A549 (cell line): Measurements from ENCODE around the gene SNAP25. TPM values are rescaled to one million over a fixed set of nuclear protein-coding genes. Genes with fewer than 3 reads are reported as not detected.

Experiments used
- ATAC-seq, 2 experiments: fragments of 200-7000 bp in 1 of 2; fragments of >200 bp in 1 of 2; cut with Nextera tagmentation in 1 of 2; cut with Tn5 transposase in 1 of 2; 3 replicates each; pipeline versions ENCODE4 v1.8.0 to v1.9.1; 2018 to 2020; ENCODE audit warnings: mild to moderate bottlenecking in 1 of 2, moderate library complexity in 1 of 2
- CTCF ChIA-PET: fragments of 300-600 bp; sonication (Branson Sonifier 250); formaldehyde crosslinking; extraction: SDS; loops from one replicate; lab custom pipeline; 2021; ENCODE audit warnings: antibody characterized with exemption, inconsistent platforms; lab: Yijun Ruan, JAX
- POLR2A ChIA-PET: fragments of 350-600 bp; formaldehyde crosslinking; extraction: SDS; loops from one replicate; lab custom pipeline; 2021; ENCODE audit warnings: antibody characterized with exemption, inconsistent platforms; lab: Yijun Ruan, JAX
- DNase-seq, 2 experiments: peaks; one replicate each; pipeline versions ENCODE4 v3.0.0 to v3.0.0-alpha.2; 2011 to 2016; ENCODE audit warnings: low read depth in 1 of 2, low spot score in 1 of 2
- FAIRE-seq: peaks from 2 replicates; lab custom pipeline; 2011; peaks lifted over from hg19 to GRCh38; lab: Jason Lieb, UNC
- H3K27ac ChIP-seq, 2 experiments: fragments of >200 bp; sonication (Bioruptor Twin); formaldehyde crosslinking; 3 replicates each; pipeline ENCODE4 v1.5.1; 2016 to 2017
- H3K4me1 ChIP-seq: fragments of >200 bp; sonication (Bioruptor Twin); formaldehyde crosslinking; 3 replicates; pipeline ENCODE4 v1.6.1; 2016
- H3K4me2 ChIP-seq: fragments of >200 bp; sonication (Bioruptor Twin); formaldehyde crosslinking; 3 replicates; pipeline ENCODE4 v1.6.1; 2016
- H3K4me3 ChIP-seq: fragments of >200 bp; sonication (Bioruptor Twin); formaldehyde crosslinking; 3 replicates; pipeline ENCODE4 v1.5.1; 2016
- H3K9me3 ChIP-seq: fragments of >200 bp; sonication (Bioruptor Twin); formaldehyde crosslinking; 3 replicates; pipeline ENCODE4 v1.6.1; 2016
- ATOH8 ChIP-seq: fragments of 250-450 bp; sonication (Bioruptor Pico); IDR thresholded peaks from 2 replicates; pipeline ENCODE4 v1.5.0; 2020; ENCODE audit warnings: low read depth, mild to moderate bottlenecking, moderate library complexity
- BCL3 ChIP-seq: fragments of >200 bp; sonication (Bioruptor Twin); formaldehyde crosslinking; IDR thresholded peaks from 3 replicates; pipeline ENCODE4 v1.6.1; 2016
- ELK1 ChIP-seq: fragments of 150-350 bp; IDR thresholded peaks from 2 replicates; pipeline ENCODE4 v1.6.1; 2014; ENCODE audit warnings: low read depth, mild to moderate bottlenecking, low read length
- FOSL2 ChIP-seq, 2 experiments: fragments of 450-650 bp in 1 of 2; fragments of >200 bp in 1 of 2; sonication (Bioruptor Twin) in 1 of 2; formaldehyde crosslinking; IDR thresholded peaks; 2 replicates each; pipeline versions ENCODE4 v1.5.0 to v1.6.1; 2016 to 2020; ENCODE audit warnings: mild to moderate bottlenecking in 1 of 2, moderate library complexity in 1 of 2
- GATA3 ChIP-seq: IDR thresholded peaks from 2 replicates; pipeline ENCODE4 v1.6.1; 2012; ENCODE audit warnings: borderline replicate concordance
- HES2 ChIP-seq: fragments of >200 bp; sonication (Bioruptor Twin); formaldehyde crosslinking; IDR thresholded peaks from 2 replicates; pipeline ENCODE4 v1.6.1; 2016
- JUNB ChIP-seq: fragments of >200 bp; sonication (Bioruptor Twin); formaldehyde crosslinking; IDR thresholded peaks from 2 replicates; pipeline ENCODE4 v1.6.1; 2016
- MAFK ChIP-seq: fragments of 450-650 bp; IDR thresholded peaks from 2 replicates; pipeline ENCODE4 v1.6.1; 2014; ENCODE audit not compliant: partially characterized antibody
- MAX ChIP-seq: IDR thresholded peaks from 2 replicates; pipeline ENCODE4 v1.6.1; 2012
- PBX3 ChIP-seq: IDR thresholded peaks from 2 replicates; pipeline ENCODE4 v1.6.1; 2012
- POLR2A ChIP-seq: IDR thresholded peaks from 2 replicates; pipeline ENCODE4 v1.6.1; 2012; ENCODE audit warnings: mild to moderate bottlenecking, low read length
- POLR2AphosphoS2 ChIP-seq: conservative IDR thresholded peaks from 2 replicates; pipeline ENCODE4 v1.6.1; 2012; ENCODE audit warnings: low read length, improper control_type of control experiment, inconsistent platforms
- RNF2 ChIP-seq: fragments of 200-600 bp; sonication (generic); IDR thresholded peaks from 2 replicates; pipeline ENCODE4 v1.6.1; 2016; ENCODE audit warnings: low read depth, mild to moderate bottlenecking, antibody characterized with exemption, moderate library complexity, borderline replicate concordance
- SMC3 ChIP-seq: fragments of >200 bp; sonication (Bioruptor Twin); formaldehyde crosslinking; IDR thresholded peaks from 3 replicates; pipeline ENCODE4 v1.6.1; 2018; ENCODE audit warnings: inconsistent platforms
- SREBF2 ChIP-seq: fragments of 450-650 bp; IDR thresholded peaks from 2 replicates; pipeline ENCODE4 v1.6.1; 2014; ENCODE audit warnings: mild to moderate bottlenecking, moderate library complexity
- WGBS: methylation state at CpG from one replicate; pipeline ENCODE4 v1.1.6; 2017; ENCODE audit errors: missing lambda C conversion rate; 5-methylcytosine and 5-hydroxymethylcytosine counted together
- polyA plus RNA-seq, 4 experiments: library from polyadenylated mRNA; depleted of rRNA in 3 of 4; stranded (reverse); fragments of >200 nt; fragmentation: RNase III in 1 of 4; extraction: RNeasy Plus Mini Kit Qiagen cat#74134 plus additional on column Dnase treatment in 1 of 4; gene quantifications; 2 replicates in 3 of 4; 3 replicates in 1 of 4; pipeline ENCODE4 v1.2.3, GENCODE V29; 2011 to 2017

The SNAP25 gene
- polyA plus RNA-seq, 2 of the 4 experiments (the other 2 are of a cell fraction), result 39.6 to 53.6 TPM

- H3K9me3 ChIP-seq, result no peaks in the 10 kb centered on the region
- peak; percentile 59 for FAIRE-seq
- no peak overlapping the region for H3K4me3 ChIP-seq
- H3K4me2 ChIP-seq, result peak overlapping the region; percentile 84
- no peak for DNase-seq
- H3K4me1 ChIP-seq, result peaks cover 36% of the 10 kb centered on the region
- ATAC-seq, result no peak
- 87% methylated on average over 4 of the region's 4 CpGs for WGBS
- ChIA-PET POLR2A (interaction anchor here (1.6 to 2.0 kb wide), 2 partner anchors 22 to 104 kb away, joined by 5 to 14 read pairs; no protein-coding TSS in a partner anchor), CTCF (interaction anchor here (1.1 to 2.3 kb wide), 3 partner anchors 9 to 351 kb away, joined by 4 to 9 read pairs (median 6); no protein-coding TSS in a partner anchor)
- TF ChIP-seq JUNB (no peak), POLR2A (no peak), FOSL2 (IDR thresholded peaks at IDR 0.05) (no peak), FOSL2 (CRISPR knock-in tag; IDR thresholded peaks at IDR 0.05) (no peak), SREBF2 (no peak), BCL3 (no peak), PBX3 (no peak), MAX (no peak), ELK1 (no peak)
- H3K27ac ChIP-seq, result peak overlapping the region; percentile 87 to 91
These were observed 110.9 kb downstream of the SNAP25 start for GRCh38 chr20:10329387-10330005.

- ATAC-seq, result no peak
- no peaks in the 10 kb centered on the region for H3K9me3 ChIP-seq
- no peak overlapping the region for H3K4me2 ChIP-seq
- FAIRE-seq, result peak; percentile 65
- TF ChIP-seq POLR2AphosphoS2, result no peak
- TF ChIP-seq RNF2, result no peak
- TF ChIP-seq ATOH8 (CRISPR knock-in tag), result no peak
- no peak for TF ChIP-seq GATA3
- no peak for TF ChIP-seq HES2
- no peak overlapping the region for H3K4me3 ChIP-seq
- H3K4me1 ChIP-seq, result peaks cover 36% of the 10 kb centered on the region
- peak overlapping the region; percentile 3 to 69; a peak in 5 of 6 replicates for H3K27ac ChIP-seq
- DNase-seq, result no peak
- 90% methylated on average over 4 of the region's 4 CpGs for WGBS
- ChIA-PET CTCF (interaction anchor here (1.2 to 1.3 kb wide), 2 partner anchors 10 to 97 kb away, joined by 4 to 6 read pairs; no protein-coding TSS in a partner anchor), POLR2A (no interaction called here)
These were observed 111.4 kb downstream of the SNAP25 start for GRCh38 chr20:10330071-10330470.

GRCh38 chr20:10332656-10333415 is 114.2 kb downstream of the SNAP25 start:
- ATAC-seq (no peak), DNase-seq (no peak)
- CTCF ChIA-PET, result interaction anchor here (1.2 to 4.0 kb wide), 6 partner anchors 12 to 354 kb away, joined by 3 to 21 read pairs (median 4); no protein-coding TSS in a partner anchor

More at GRCh38 chr20:10332656-10333415, 114.2 kb downstream of the SNAP25 start:
- no peak for TF ChIP-seq FOSL2 (IDR thresholded peaks at IDR 0.05)
- TF ChIP-seq FOSL2 (CRISPR knock-in tag; IDR thresholded peaks at IDR 0.05), result no peak
- TF ChIP-seq SMC3, result no peak
- TF ChIP-seq MAFK, result peak; percentile 58
- Histone ChIP-seq H3K4me2 (peak overlapping the region; percentile 26; the same call in 1 of the 3 replicates), H3K9me3 (no peaks in the 10 kb centered on the region), H3K4me1 (peaks cover 33% of the 10 kb centered on the region), H3K4me3 (no peak overlapping the region), H3K27ac (peak overlapping the region; percentile 6 to 69; a peak in 5 of 6 replicates)
- POLR2A ChIA-PET, result no interaction called here
- 57% methylated on average over 4 of the region's 4 CpGs for WGBS
- no peak for FAIRE-seq
